NCI-H526 treated with DMSO at 0.1 percent for 48 hours (cell line): Measurements from ENCODE around the gene SPACA7.

Experiments
- DNase-seq: peaks from one replicate; lab custom pipeline; 2025; lab: John Stamatoyannopoulos, UW

SPACA7 gene

DNA sequence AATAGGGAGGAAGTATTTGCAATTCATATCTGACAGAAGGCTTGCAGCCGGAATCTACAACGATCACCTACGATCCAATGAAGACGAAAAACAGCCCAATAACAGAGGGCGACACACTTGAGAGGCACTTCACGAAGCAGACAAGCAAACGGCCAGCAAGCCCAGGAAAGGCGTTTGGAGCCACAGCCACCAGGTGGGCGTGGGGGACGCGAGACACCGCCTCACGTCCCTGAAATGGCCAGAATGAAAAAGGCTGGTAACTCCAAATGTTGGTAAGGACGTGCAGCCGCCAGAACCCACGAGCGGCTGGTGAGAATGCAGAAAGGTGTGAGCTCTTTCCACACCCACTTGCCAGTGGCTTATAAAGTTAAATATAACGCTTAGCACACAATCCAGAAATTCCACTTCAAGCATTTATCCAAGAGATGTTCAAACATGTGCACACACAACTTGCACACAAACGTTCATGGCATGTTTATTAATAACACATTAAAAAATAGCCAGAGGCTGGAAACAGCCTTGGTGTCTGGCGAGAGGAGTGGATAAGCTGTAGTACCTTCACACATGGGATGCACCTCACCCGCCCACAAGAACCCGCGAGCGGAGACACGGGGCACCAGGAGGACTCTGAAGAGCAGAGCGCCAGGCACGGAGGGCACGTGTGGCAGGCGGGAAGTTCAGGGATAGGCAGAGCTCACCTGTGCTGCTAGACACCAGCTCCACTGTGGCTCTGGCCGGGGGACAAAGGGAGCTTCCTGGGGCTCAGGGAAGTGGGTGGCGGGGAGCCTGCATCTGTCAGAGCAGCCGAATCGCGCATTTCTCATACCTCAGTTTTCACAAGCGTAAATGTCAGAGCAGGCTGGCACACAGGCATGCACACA, 89.3 kb downstream of the SPACA7 start:
- no peak for DNase-seq

DNA sequence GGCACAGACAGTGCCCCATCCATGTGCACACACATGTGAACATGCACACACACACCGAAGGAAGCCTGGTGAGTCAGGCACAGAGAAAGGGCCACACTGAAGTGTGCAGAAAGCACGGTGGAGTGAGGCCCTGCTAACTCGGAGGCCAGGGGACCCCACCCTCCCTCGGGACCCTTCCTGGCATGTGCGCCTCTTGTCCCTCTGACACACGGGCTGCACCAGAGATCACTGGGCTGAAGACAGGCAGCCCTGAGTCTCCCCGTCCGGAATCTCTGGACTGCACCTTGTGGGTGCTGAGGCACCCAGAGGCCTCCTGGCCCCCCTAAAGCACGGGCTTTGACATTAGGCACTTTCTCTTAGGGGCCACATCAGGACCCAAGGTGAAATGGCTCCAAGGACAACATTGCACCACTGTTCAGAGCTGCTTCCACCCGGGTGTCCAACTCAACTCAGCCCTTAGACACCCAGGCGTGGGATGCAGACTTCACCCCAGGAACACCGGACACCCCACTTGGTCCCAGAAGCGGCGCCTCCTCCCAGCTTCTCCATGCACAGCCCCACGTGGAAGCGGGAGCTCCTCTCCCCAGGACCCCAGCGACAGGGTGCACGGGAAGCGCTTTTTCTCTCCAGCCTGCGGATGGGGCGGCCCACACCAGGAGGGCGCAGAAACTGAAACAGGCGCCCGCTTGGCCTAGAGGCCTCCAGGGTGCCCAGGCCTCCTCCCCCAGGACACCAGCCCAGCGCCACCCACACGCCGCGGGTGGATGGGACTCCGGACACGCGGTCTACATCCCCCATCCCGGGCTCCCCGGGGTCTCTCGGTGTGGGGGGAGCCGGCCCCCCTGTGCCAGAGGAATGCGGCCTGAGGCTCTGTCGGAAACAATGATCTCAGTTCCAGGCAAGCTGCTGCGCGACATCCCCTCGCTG, 90.2 kb downstream of the SPACA7 start:
- DNase-seq = no peak

DNA sequence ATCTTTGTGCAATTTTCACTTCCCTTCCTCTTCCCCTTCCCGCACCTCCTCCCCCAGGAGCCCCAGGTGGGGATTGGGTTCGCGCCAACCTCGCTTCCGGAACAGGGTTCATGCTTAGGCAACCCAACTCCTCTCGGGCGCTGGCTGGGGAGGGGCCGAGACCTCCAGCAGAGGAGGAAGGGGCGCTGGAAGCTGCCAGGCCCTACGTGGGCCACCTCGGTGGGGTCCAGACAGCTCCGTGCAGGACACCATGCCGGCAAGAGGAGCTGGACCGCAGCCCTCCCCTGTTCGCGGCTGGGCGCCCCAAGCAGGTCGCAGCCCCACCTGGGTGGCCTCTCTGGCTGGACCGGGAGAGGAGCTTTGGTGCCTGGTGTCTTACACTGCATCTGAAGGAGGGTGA, 91.1 kb downstream of the SPACA7 start:
- no peak for DNase-seq

DNA sequence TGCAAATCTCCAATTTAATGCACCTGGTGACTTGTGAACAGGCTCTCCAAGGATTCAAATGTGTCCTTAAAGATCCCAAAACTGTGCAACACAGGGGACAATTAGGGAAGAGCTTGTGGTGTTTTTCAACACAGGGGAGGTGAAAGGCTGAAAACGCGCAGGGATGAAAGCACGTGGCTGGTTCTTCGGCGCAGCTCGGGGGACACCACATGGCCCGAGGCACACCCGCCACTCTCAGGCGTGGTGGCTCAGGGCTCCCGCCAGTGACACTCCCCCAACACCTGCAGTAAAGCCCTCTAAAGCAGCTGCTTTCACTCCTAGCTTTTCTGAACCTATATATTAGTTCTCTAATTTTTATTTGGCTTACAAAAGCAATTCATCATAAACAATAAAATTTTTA, 91.9 kb downstream of the SPACA7 start:
- DNase-seq = no peak

DNA sequence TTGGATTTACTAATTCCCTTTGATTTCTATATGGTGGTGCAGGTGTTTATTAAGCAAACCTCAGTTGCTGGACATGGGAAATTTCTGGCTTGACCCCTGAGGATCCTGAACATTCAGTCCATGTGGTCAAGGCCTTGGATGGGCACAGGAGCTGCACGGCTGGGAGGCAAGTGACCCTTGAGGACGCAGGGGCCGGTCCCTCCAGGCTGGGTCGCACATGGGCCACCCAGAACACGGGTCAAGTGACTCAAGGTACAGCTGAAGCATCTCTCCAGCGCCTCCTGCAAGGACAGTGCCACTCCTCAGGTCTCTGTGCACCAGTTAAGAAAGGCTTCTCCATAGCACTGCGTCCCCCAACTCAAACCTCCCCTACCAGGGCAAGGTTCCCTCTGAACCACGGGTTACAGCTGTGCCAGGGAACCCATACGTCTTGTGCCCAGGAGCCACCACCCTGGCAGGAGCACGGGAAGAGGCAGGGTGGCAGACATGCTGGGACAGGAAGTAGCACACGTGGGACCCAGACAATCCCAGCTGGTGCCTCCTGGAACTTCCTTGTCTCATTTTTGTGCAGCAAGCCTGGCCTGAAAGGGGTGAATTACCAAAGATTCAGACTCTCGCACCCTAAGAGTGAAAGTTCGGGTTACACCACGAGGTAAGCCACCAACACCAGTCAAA, 93.1 kb downstream of the SPACA7 start:
- no peak for DNase-seq

DNA sequence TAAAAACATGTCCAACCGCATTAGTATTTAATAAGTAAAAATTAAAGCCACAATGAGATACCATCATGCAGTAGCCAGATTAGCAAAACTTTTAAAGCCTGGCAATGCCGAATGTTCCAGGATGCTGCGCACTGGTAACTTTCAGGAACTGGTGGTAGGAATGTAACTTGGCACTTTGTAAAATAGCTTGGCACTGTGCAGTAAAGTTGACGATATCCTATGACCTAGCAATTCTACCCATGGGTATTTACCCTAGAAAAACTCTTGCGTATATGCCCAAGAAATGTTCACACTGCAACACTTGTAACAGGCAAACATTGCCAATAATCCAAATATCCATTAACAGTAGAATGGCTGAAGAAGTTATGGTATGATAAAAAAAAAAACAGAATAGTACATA, 97.7 kb downstream of the SPACA7 start:
- DNase-seq = no peak

DNA sequence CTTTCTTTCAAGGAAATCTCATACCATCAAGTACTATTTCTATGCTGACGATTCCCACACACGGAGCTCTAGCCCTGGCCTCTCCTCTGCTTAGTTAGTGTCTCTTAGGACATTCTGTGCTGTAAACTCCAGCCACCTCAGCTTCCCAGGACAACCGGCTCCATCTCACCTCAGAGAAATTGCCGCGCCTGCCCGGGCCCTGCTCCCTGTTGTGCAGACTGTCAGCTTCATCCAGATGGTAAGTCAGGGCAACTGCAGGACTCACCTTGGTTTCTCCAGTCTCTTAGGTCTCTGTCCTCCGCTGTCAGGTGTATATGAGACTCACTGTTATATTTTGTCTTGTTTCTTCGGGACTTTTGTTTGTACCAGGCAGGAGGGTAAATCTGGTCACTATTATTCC, 98.7 kb downstream of the SPACA7 start:
- DNase-seq = no peak

DNA sequence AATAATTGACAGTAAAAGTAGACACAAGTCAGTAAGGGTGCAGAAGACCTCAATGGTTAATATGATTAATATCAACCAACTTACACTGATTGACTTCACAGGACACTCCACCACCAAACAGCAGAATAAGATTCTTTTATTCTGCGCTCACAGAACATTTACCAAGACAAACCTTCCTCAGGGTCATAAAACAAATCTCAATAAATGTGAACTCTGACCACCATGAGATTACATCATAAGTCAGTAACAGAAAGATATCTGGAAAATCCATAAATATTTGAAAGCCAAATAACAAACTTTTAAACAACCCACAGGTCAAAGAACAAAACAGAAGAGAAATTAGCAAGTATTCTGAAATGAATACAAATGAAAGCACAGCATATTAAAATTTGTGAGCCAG, 99.7 kb downstream of the SPACA7 start:
- DNase-seq = no peak

DNA sequence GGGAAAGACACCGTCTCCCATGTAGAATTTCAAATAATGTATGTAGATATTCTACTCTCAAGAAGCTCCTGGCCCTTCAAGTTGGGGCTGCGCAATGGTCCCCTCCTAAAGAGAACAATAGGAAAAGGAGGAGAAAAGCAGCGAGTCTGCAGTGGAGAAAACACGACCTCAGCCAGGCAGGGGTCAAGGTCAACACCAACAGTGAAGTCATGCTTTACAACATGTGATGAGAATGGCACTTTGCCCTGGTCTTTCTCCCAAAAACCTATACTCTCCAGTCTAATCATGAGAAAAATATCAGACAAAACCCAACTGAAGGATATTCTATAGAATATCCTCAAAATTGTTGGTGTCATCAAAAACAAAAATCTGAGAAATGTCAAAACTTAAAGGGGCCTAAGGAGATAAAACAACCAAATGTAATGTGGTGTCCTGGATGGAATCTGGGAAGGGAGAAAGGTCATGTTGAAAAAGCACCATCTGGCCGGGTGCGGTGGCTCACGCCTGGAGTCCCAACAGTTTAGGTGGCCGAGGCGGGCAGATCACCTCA, 101.0 kb downstream of the SPACA7 start:
- DNase-seq = no peak

DNA sequence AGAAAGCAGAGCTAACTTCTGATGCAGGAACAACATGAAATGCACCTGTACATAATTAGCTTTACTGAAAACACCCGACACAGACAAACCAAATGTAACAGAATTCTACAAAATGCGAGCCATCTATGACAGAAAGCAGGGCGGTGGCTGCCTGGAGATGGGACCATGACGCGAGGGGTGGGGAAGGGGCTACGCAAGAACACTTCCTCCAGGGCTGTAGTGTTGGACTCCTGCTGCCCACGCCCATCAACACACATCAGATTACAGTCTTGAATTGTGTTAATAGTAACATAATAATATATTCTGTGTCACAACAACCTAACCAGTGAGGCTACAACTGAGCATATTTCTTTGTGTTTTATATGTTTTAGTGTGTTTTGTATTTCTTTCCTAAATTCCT, 103.2 kb downstream of the SPACA7 start:
- no peak for DNase-seq

DNA sequence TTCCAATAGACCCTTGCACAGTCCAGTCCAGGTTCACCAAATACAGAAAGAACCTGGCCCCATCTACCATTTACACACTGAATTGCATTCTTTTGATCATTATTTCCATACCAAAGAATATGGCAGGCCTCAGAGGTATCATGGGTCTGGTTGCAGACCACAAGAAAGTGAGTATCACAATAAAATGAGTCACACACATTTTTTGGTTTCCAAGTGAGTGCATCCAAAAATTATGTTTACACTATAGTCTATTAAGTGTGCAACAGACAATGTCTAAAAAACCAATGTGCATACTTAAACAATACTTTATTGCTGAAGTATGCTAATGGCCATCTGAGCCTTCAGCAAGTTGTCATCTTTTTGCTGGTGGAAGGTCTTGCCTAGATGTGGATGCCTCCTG, 105.3 kb downstream of the SPACA7 start:
- no peak for DNase-seq

DNA sequence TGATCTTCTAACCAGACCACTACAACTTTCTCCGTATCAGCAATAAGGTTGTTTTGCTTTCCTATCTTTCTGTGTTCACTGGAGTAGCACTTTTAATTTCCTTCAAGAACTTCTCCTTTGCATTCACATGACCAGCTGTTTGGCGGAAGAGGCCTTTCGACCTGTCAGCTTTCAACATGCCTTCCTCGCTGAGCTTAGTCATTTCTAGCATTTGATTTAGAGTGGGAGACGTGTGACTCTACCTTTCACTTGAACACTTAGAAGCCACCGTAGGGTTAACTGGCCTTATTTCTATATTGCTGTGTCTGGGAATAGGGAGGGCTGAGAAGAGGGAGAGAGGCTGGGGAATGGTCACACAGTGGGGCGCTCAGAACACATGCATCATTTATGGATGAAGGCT, 107.1 kb downstream of the SPACA7 start:
- no peak for DNase-seq
